Activated T-helper 2 cell treated with anti-CD3 and anti-CD28 coated beads, Interferon-gamma antibody, Interleukin-2, Interleukin-4, amounts not matched to agents 10 μg/mL and 5 μg/mL and 100 μg/mL, durations not matched to agents 14 hours and 24 hours and 36 hours (primary cell): ENCODE data around the gene WDR1. TPM values are rescaled to one million over a fixed set of nuclear protein-coding genes. Genes with fewer than 3 reads are reported as not detected.

Source experiments
- DNase-seq: peaks from one replicate; pipeline ENCODE4 v3.0.0; 2021; ENCODE audit warnings: low spot score
- H3K27ac Mint-ChIP-seq: one replicate; pipeline ENCODE4 v1.8.0; 2021; ENCODE audit warnings: mixed read lengths
- H3K27me3 Mint-ChIP-seq: one replicate; pipeline ENCODE4 v1.8.0; 2021; ENCODE audit warnings: low read depth, mixed read lengths
- H3K36me3 Mint-ChIP-seq: one replicate; pipeline ENCODE4 v1.8.0; 2021; ENCODE audit warnings: low read depth, mixed read lengths
- H3K4me1 Mint-ChIP-seq: one replicate; pipeline ENCODE4 v1.8.0; 2021; ENCODE audit warnings: low read depth, mixed read lengths
- H3K4me3 Mint-ChIP-seq: one replicate; pipeline ENCODE4 v1.8.0; 2021; ENCODE audit warnings: low read depth, mild to moderate bottlenecking, moderate library complexity, mixed read lengths
- H3K9me3 Mint-ChIP-seq: one replicate; pipeline ENCODE4 v1.8.0; 2021; ENCODE audit warnings: mixed read lengths
- intact Hi-C: fragments of 100-400 bp; cut with micrococcal nuclease; formaldehyde crosslinking; loops from one replicate; pipeline ENCODE4 v1.15.1; 2023
- total RNA-seq: library from RNA; stranded (reverse); gene quantifications from 2 replicates; pipeline ENCODE4 v1.2.3, GENCODE V29; 2022

The WDR1 gene
- total RNA-seq, 1 donor from 2014 or later: 387 TPM

- Mint-ChIP-seq H3K36me3 (peaks cover 13% of the 10 kb centered on the region), H3K27me3 (no peaks in the 10 kb centered on the region), H3K4me1 (no peaks in the 10 kb centered on the region), H3K4me3 (no peak overlapping the region), H3K27ac (no peak overlapping the region), H3K9me3 (no peaks in the 10 kb centered on the region)
- intact Hi-C loops: no loop called here
- DNase-seq: no peak
Measured at GRCh38 chr4:10055871-10056270, 60.7 kb downstream of the WDR1 start.

GRCh38 chr4:10054571-10055041, 62.0 kb downstream of the WDR1 start:
- H3K27me3 Mint-ChIP-seq: peaks cover 3% of the 10 kb centered on the region
- H3K4me1 Mint-ChIP-seq: no peaks in the 10 kb centered on the region
- no peak overlapping the region for H3K4me3 Mint-ChIP-seq
- H3K9me3 Mint-ChIP-seq: no peaks in the 10 kb centered on the region
- no peak overlapping the region for H3K27ac Mint-ChIP-seq
- peaks cover 13% of the 10 kb centered on the region for H3K36me3 Mint-ChIP-seq
- intact Hi-C loops: no loop called here
- no peak for DNase-seq

- Mint-ChIP-seq H3K36me3 (peaks cover 9% of the 10 kb centered on the region), H3K4me3 (no peak overlapping the region), H3K27me3 (peaks cover 3% of the 10 kb centered on the region), H3K4me1 (peaks cover 4% of the 10 kb centered on the region), H3K27ac (no peak overlapping the region), H3K9me3 (no peaks in the 10 kb centered on the region)
- DNase-seq: no peak
- intact Hi-C loops: no loop called here
Measured at GRCh38 chr4:10053635-10054453, 62.8 kb downstream of the WDR1 start.

- H3K36me3 Mint-ChIP-seq: peaks cover 2% of the 10 kb centered on the region
- no peak for DNase-seq
- peaks cover 9% of the 10 kb centered on the region for H3K4me1 Mint-ChIP-seq
- no peaks in the 10 kb centered on the region for H3K9me3 Mint-ChIP-seq
- peaks cover 3% of the 10 kb centered on the region for H3K27me3 Mint-ChIP-seq
- H3K27ac Mint-ChIP-seq: no peak overlapping the region
- intact Hi-C loops: no loop called here
- no peak overlapping the region for H3K4me3 Mint-ChIP-seq
Measured at GRCh38 chr4:10051517-10052135, 65.0 kb downstream of the WDR1 start.

GRCh38 chr4:10050721-10051120, 65.9 kb downstream of the WDR1 start:
- Mint-ChIP-seq H3K27ac (no peak overlapping the region), H3K4me3 (no peak overlapping the region), H3K27me3 (peaks cover 3% of the 10 kb centered on the region), H3K4me1 (peaks cover 9% of the 10 kb centered on the region), H3K9me3 (no peaks in the 10 kb centered on the region), H3K36me3 (no peaks in the 10 kb centered on the region)
- intact Hi-C loops: no loop called here
- no peak for DNase-seq

GRCh38 chr4:10050261-10050661, 66.3 kb downstream of the WDR1 start:
- intact Hi-C loops: no loop called here
- Mint-ChIP-seq H3K4me1 (peaks cover 9% of the 10 kb centered on the region), H3K36me3 (no peaks in the 10 kb centered on the region), H3K9me3 (no peaks in the 10 kb centered on the region), H3K27ac (no peak overlapping the region), H3K27me3 (peaks cover 3% of the 10 kb centered on the region), H3K4me3 (no peak overlapping the region)
- DNase-seq: no peak

GRCh38 chr4:10048941-10049697, 67.5 kb downstream of the WDR1 start:
- intact Hi-C loops: no loop called here
- Mint-ChIP-seq H3K27ac (no peak overlapping the region), H3K36me3 (no peaks in the 10 kb centered on the region)

GRCh38 chr4:10047967-10048366, 68.6 kb downstream of the WDR1 start:
- Mint-ChIP-seq H3K4me1 (peaks cover 9% of the 10 kb centered on the region), H3K27me3 (peaks cover 4% of the 10 kb centered on the region), H3K36me3 (no peaks in the 10 kb centered on the region), H3K27ac (no peak overlapping the region), H3K9me3 (peaks cover 1% of the 10 kb centered on the region), H3K4me3 (no peak overlapping the region)
- no peak for DNase-seq
- intact Hi-C loops: no loop called here

More at GRCh38 chr4:10048941-10049697, 67.5 kb downstream of the WDR1 start:
- Mint-ChIP-seq H3K4me3 (no peak overlapping the region), H3K9me3 (no peaks in the 10 kb centered on the region), H3K4me1 (peaks cover 9% of the 10 kb centered on the region), H3K27me3 (peaks cover 3% of the 10 kb centered on the region)
- no peak for DNase-seq

GRCh38 chr4:10046471-10046870, 70.1 kb downstream of the WDR1 start:
- no peak for DNase-seq
- intact Hi-C loops: no loop called here
- Mint-ChIP-seq H3K27me3 (peaks cover 4% of the 10 kb centered on the region), H3K9me3 (peaks cover 11% of the 10 kb centered on the region), H3K27ac (no peak overlapping the region), H3K4me1 (peaks cover 9% of the 10 kb centered on the region), H3K4me3 (no peak overlapping the region), H3K36me3 (no peaks in the 10 kb centered on the region)

- peaks cover 11% of the 10 kb centered on the region for H3K9me3 Mint-ChIP-seq
- H3K27ac Mint-ChIP-seq: no peak overlapping the region
- H3K4me1 Mint-ChIP-seq: peaks cover 9% of the 10 kb centered on the region
- intact Hi-C loops: no loop called here
- H3K36me3 Mint-ChIP-seq: no peaks in the 10 kb centered on the region
- H3K27me3 Mint-ChIP-seq: peaks cover 4% of the 10 kb centered on the region
- DNase-seq: no peak
- no peak overlapping the region for H3K4me3 Mint-ChIP-seq
Measured at GRCh38 chr4:10045481-10045880, 71.1 kb downstream of the WDR1 start.

- Mint-ChIP-seq H3K4me1 (no peaks in the 10 kb centered on the region), H3K27ac (no peak overlapping the region), H3K36me3 (no peaks in the 10 kb centered on the region), H3K9me3 (peaks cover 11% of the 10 kb centered on the region), H3K4me3 (no peak overlapping the region), H3K27me3 (peaks cover 1% of the 10 kb centered on the region)
- no peak for DNase-seq
- intact Hi-C loops: no loop called here
Measured at GRCh38 chr4:10041036-10041435, 75.6 kb downstream of the WDR1 start.

GRCh38 chr4:10040049-10040892, 76.3 kb downstream of the WDR1 start:
- Mint-ChIP-seq H3K9me3 (peaks cover 11% of the 10 kb centered on the region), H3K27ac (no peak overlapping the region), H3K36me3 (no peaks in the 10 kb centered on the region), H3K27me3 (peaks cover 1% of the 10 kb centered on the region), H3K4me1 (no peaks in the 10 kb centered on the region), H3K4me3 (no peak overlapping the region)
- no peak for DNase-seq
- intact Hi-C loops: no loop called here
